GM12891 (cell line): ENCODE measurements around the gene ATP13A3.

ENCODE experiments used
- POLR2A ChIP-seq: IDR thresholded peaks from 2 replicates; pipeline ENCODE4 v1.6.1; 2011; ENCODE audit warnings: low read depth, low read length, control low read depth
- POLR2AphosphoS5 ChIP-seq: IDR thresholded peaks from 2 replicates; pipeline ENCODE4 v1.6.1; 2011; ENCODE audit warnings: low read depth, low read length, control low read depth

GRCh38 chr3:194364314-194364651, 122.5 kb downstream of the ATP13A3 start:
- TF ChIP-seq POLR2A = no peak
- no peak for TF ChIP-seq POLR2AphosphoS5
